ENCODE data around the gene AGRP. TPM values are rescaled to one million over a fixed set of nuclear protein-coding genes. Genes with fewer than 3 reads are reported as not detected.

The AGRP gene
- total RNA-seq, 1 donor from 2014 or later = not detected

Other genes with a start within 250 kb of the AGRP start
- gene FHOD1, start 236.1 kb downstream of the AGRP start, total RNA-seq = 1.6 TPM
- gene SLC9A5, start 234.6 kb downstream of the AGRP start, total RNA-seq = 0.41 TPM
- 2.9 TPM for gene PLEKHG4, start 204.0 kb downstream of the AGRP start, total RNA-seq
- gene KCTD19, start 156.8 kb downstream of the AGRP start, total RNA-seq = under 0.01 TPM
- 2.4 TPM for gene LRRC36, start 156.7 kb downstream of the AGRP start, total RNA-seq
- 2.0 TPM for gene TPPP3, start 90.0 kb downstream of the AGRP start, total RNA-seq
- 1.2 TPM for gene ZDHHC1, start 67.1 kb downstream of the AGRP start, total RNA-seq
- 0.41 TPM for gene HSD11B2, start 52.4 kb downstream of the AGRP start, total RNA-seq
- gene ATP6V0D1, start 2.4 kb downstream of the AGRP start, total RNA-seq = 78.7 TPM
- 32.6 TPM for gene RIPOR1, start 45.3 kb upstream of the AGRP start, total RNA-seq
- gene CTCF, start 79.0 kb upstream of the AGRP start, total RNA-seq = 62.0 TPM
- gene CARMIL2, start 161.6 kb upstream of the AGRP start, total RNA-seq = 2.4 TPM
- gene ACD, start 176.7 kb upstream of the AGRP start, total RNA-seq = 24.9 TPM
- 9.4 TPM for gene PARD6A, start 177.4 kb upstream of the AGRP start, total RNA-seq
- gene ENKD1, start 183.2 kb upstream of the AGRP start, total RNA-seq = 9.4 TPM
- 2.0 TPM for gene C16orf86, start 183.3 kb upstream of the AGRP start, total RNA-seq
- 57.9 TPM for gene GFOD2, start 235.8 kb upstream of the AGRP start, total RNA-seq

All from frontal cortex (tissue), 1 donor.